Pancreas (tissue), 10 donors: ENCODE results near the gene SIX1. TPM values are rescaled to one million over a fixed set of nuclear protein-coding genes. Genes with fewer than 3 reads are reported as not detected.

Experiments used
- ATAC-seq, 4 donors: fragments of 200-7000 bp; cut with Tn5 transposase; one replicate each; pipeline versions ENCODE4 v1.8.0 to v1.9.1; 2020; ENCODE audit warnings: mild to moderate bottlenecking in 4 of 4, moderate library complexity in 4 of 4
- DNase-seq, 6 donors: peaks; one replicate each; pipeline ENCODE4 v3.0.0-alpha.2; 2020
- FAIRE-seq: peaks from 2 replicates; lab custom pipeline; 2012; peaks lifted over from hg19 to GRCh38; lab: Jason Lieb, UNC
- H3K27ac ChIP-seq, 4 donors: fragments of 200-600 bp; sonication (generic); 1 replicate in 3 of 4; 2 replicates in 1 of 4; pipeline versions ENCODE4 v1.5.0 to v1.8.0; 2020
- H3K27me3 ChIP-seq, 4 donors: fragments of 200-600 bp; one replicate each; pipeline ENCODE4 v1.8.0; 2021
- H3K36me3 ChIP-seq, 3 donors: fragments of 200-600 bp; sonication (generic) in 1 of 3; one replicate each; pipeline versions ENCODE4 v1.5.0 to v1.8.0; 2020 to 2021
- H3K4me1 ChIP-seq, 3 donors: fragments of 200-600 bp; one replicate each; pipeline ENCODE4 v1.8.0; 2021
- H3K4me3 ChIP-seq, 4 donors: fragments of 200-600 bp; sonication (generic) in 2 of 4; one replicate each; pipeline versions ENCODE4 v1.5.0 to v1.8.0; 2020 to 2021
- H3K9me3 ChIP-seq, 4 donors: fragments of 200-600 bp; one replicate each; pipeline ENCODE4 v1.8.0; 2021
- CTCF ChIP-seq, 4 donors: fragments of 200-600 bp; sonication (generic) in 3 of 4; IDR thresholded peaks; one replicate each; pipeline versions ENCODE4 v1.5.0 to v1.8.0; 2021; ENCODE audit warnings: antibody characterized with exemption in 4 of 4
- WGBS, 2 donors: extraction: QIAGEN DNeasy Blood & Tissue Kit; methylation state at CpG; one replicate each; pipeline ENCODE4 v1.1.7; 2013; 5-methylcytosine and 5-hydroxymethylcytosine counted together
- intact Hi-C, 3 donors: fragments of 100-400 bp; cut with DNase I; formaldehyde crosslinking; loops; one replicate each; pipeline versions ENCODE4 v1.11.1 to v1.14.2; 2022
- polyA plus RNA-seq, 2 donors: library from polyadenylated mRNA; stranded (reverse); fragments of 200-250 nt; gene quantifications; one replicate each; pipeline ENCODE4 v1.2.3, GENCODE V29; 2013
- total RNA-seq, 6 donors: library from RNA; stranded (reverse); fragmentation: NEBNext Ultra II Directional in 4 of 6; extraction: Animal tissue kit (Norgen Biotek cat#: 25700) in 4 of 6; gene quantifications; one replicate each; pipeline versions ENCODE4 v1.2.1 to v1.2.4, GENCODE V29; 2021 to 2023
- donor health status: healthy with polysubstance abuse.
- donor health status: DM: no; HTN: no; CAD: no; lungs with moderate emphysema.
- donor health status: DM: no; HTN: no; CAD: no.
- donor health status: control.
- donor health status: control.
- donor health status: Bipolar disorder and iron deficiency.
- donor health status: DM: yes; HTN: yes; CAD: no.
- donor health status: DM: no; HTN: no; CAD: no.
- donor health status: DM: no; HTN: no; CAD: no.
- donor health status: DM: yes; HTN: yes; CAD: no.

SIX1 gene
- total and polyA plus RNA-seq, 8 donors = 0.06 to 0.09 (median 0.07) TPM; not detected in 4

DNA sequence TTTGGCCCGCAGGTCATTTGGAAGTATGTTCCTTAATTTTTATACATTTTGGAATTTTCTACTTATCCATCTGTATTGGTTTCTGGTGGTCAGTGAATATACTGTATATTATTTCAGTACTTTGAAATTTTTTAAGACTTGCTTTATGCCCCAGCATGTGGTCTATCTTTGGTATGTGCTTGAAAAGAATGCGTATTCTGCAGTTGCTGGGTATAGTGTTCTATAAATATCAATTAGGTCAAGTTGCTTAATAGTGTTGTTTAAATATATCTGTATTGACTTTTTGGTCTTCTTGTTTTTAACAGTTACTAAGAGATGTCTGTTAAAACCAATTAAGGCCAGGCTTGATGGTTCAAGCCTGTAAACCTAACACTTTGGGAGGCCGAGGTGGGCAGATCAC is 21.7 kb upstream of the SIX1 start:
- no peak overlapping the region for H3K27ac ChIP-seq
- H3K9me3 ChIP-seq = no peaks in the 10 kb centered on the region
- H3K36me3 ChIP-seq = no peaks in the 10 kb centered on the region
- no peaks in the 10 kb centered on the region for H3K27me3 ChIP-seq
- FAIRE-seq = no peak
- H3K4me3 ChIP-seq = no peak overlapping the region
- intact Hi-C loops = no loop called here
- DNase-seq = no peak
- TF ChIP-seq CTCF (IDR thresholded peaks at IDR 0.05) = no peak
- 65 to 78% methylated on average over 3 of the region's 3 CpGs for WGBS, 2 donors
- ATAC-seq = no peak
- H3K4me1 ChIP-seq = no peaks in the 10 kb centered on the region

- H3K27me3 ChIP-seq = no peaks in the 10 kb centered on the region
- no peak overlapping the region for H3K27ac ChIP-seq
- no peaks in the 10 kb centered on the region for H3K36me3 ChIP-seq
- DNase-seq (no peak), FAIRE-seq (no peak), ATAC-seq (no peak)
- intact Hi-C loops = no loop called here
- H3K9me3 ChIP-seq = no peaks in the 10 kb centered on the region
- TF ChIP-seq CTCF (IDR thresholded peaks at IDR 0.05) = no peak
- H3K4me3 ChIP-seq = no peak overlapping the region
- H3K4me1 ChIP-seq = no peaks in the 10 kb centered on the region
- 78 to 80% methylated on average over 5 of the region's 5 CpGs for WGBS, 2 donors
These were observed 19.3 kb upstream of the SIX1 start for GRCh38 chr14:60668431-60669112.

GRCh38 chr14:60665177-60665550 is 15.9 kb upstream of the SIX1 start:
- no peak for TF ChIP-seq CTCF (IDR thresholded peaks at IDR 0.05)
- WGBS, 2 donors = 10 to 18% methylated on average over 3 of the region's 3 CpGs
- no peaks in the 10 kb centered on the region for H3K36me3 ChIP-seq
- no peaks in the 10 kb centered on the region for H3K9me3 ChIP-seq
- no peak for DNase-seq
- H3K27ac ChIP-seq = no peak overlapping the region
- intact Hi-C loops = no loop called here
- peaks cover 0 to 8% (median 2%) of the 10 kb centered on the region in 4 donors for H3K27me3 ChIP-seq
- no peak overlapping the region for H3K4me3 ChIP-seq
- ATAC-seq = peak in 3 of 4 donors; percentile 26 to 54 (median 47)
- no peaks in the 10 kb centered on the region for H3K4me1 ChIP-seq
- FAIRE-seq = no peak

DNA sequence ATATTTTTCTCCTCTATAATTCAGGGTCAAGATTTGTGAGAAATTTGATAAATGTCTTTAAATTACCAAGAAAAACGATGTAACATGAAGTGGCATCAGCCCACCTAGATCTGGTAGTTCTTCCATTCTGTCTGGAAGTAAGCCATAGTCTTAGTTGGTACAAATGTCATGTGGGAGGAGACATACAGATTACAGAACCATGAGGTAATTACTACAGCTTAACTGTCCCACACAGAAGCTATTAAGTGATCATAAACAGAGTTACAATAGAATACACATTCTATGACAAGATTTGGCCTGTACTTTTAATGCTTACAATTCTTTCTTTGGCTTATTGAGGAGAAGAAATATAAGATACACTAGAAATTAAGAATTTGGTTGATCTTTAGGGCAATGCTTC is 13.7 kb upstream of the SIX1 start:
- no peaks in the 10 kb centered on the region for H3K9me3 ChIP-seq
- ATAC-seq = no peak
- WGBS, 2 donors = 69 to 87% methylated on average over 1 of the region's 1 CpG
- no peak for FAIRE-seq
- no peak for TF ChIP-seq CTCF (IDR thresholded peaks at IDR 0.05)
- no peak overlapping the region for H3K27ac ChIP-seq
- no peaks in the 10 kb centered on the region for H3K4me1 ChIP-seq
- intact Hi-C loops = no loop called here
- H3K36me3 ChIP-seq = no peaks in the 10 kb centered on the region
- H3K27me3 ChIP-seq = peaks cover 0 to 16% (median 2%) of the 10 kb centered on the region in 4 donors
- H3K4me3 ChIP-seq = no peak overlapping the region
- no peak for DNase-seq

DNA sequence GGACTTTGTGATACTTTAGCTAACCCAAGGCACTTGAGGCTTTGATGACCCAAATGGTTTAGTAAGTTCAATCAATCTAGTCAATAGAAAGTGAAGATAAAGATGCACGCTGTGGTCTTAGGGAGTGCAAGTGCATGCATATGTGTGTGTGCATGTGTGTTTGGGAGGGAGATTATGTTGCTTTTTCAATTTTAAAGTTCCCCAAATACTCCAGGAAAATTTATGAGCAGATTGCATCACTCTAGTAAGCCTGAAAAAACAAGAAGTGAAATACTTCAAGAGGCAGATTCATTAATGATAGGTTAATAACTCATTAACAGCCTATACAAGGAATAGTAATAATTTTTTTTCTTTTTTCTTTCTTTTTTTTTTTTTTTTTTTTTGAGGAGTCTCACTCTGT is 12.4 kb upstream of the SIX1 start:
- Histone ChIP-seq H3K36me3 (no peaks in the 10 kb centered on the region), H3K9me3 (no peaks in the 10 kb centered on the region), H3K27me3 (peaks cover 0 to 20% (median 3%) of the 10 kb centered on the region in 4 donors), H3K4me3 (no peak overlapping the region), H3K27ac (no peak overlapping the region), H3K4me1 (no peaks in the 10 kb centered on the region)
- DNase-seq (no peak), ATAC-seq (no peak), FAIRE-seq (no peak)
- no peak for TF ChIP-seq CTCF (IDR thresholded peaks at IDR 0.05)
- intact Hi-C loops = no loop called here
- 79 to 85% methylated on average over 1 of the region's 1 CpG for WGBS, 2 donors
